ENCODE data around the gene CNTN2.

The CNTN2 gene

DNA sequence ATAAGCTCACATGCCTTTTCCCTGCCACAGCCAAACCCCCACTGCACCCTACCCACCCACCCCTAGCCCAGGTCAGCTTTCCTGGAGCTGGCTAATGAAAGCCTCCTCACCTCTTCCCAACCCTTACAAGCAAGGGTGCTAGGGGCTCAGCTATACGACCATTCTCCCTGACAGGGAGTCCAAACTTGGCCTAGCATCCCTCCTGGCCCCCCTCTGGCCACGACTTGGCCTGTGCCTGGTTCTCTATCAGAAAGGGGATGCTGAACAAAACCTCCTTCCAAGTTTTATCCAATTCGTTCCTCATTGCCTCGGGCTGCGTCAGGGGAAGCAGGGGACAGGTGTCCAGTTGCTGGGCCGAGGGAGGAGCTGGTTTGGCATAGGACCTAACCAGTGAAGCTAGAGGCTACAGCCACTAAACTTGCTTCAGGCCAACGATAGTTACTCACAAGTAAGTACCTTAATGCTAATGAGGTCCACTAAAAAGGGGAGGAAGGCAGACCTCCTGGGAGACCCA lies 32.7 kb downstream of the CNTN2 start:
- FAIRE-seq, result no peak

DNA sequence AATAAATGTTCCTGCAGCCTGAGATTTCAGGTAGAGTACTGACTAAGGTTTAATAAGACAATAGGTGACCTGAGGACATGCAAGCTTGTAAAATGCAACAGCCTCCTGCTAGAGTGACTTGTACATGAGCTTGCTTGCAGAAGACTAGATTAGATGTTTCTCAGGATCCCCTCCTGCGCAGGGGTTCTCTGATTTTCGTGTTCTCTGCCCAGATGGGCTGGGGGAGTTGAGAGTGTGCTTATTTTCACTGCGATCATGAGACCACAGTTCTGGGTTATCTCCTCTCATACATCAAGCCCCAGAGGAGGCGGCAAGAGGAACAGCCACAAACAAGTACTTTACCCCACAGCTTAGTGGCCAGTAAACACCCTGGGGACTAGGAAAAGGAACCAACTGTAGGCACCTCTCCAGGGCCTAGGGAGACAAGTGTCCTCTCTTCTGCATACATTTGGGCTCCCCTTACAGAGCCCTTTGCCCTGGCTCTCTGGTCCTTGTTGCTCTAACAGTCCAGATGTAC lies 33.3 kb downstream of the CNTN2 start:
- FAIRE-seq, result no peak

DNA sequence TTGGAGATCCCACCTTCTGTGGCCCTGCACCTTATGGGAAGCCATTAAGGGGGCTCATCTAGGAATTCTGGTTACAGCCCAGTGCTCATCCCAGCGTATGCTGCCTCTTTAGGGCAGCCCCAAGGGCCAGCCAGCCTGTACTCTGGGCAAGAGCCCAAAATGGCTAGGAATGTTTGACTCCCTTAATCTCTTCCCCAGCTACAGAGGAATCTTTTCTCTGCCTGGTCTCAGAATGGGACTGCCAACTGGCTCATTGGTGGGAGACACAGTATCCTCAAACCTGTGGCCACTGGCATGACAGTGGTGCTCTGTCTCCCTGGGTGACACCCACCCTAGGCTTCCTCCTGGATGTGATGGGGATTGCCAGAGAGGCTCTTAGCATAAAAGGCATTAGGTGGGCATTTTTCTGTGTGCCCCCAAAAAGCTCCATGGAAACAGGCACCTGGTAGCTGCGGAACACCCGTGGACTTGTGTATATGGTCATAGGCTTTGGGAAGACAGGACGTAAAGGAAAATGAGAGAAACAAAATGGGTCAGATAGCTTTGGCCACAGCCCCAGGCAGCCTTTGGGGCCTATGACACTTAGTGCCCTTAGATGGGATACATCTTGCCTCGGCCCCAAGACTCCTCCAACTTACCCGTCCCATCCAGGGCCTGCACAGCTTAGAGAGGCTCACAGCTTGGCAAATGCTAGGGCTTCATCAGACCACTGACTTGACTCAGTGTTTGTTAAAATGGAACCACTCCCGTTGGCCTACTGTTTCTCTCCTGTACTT lies 34.3 kb downstream of the CNTN2 start:
- no peak for FAIRE-seq

DNA sequence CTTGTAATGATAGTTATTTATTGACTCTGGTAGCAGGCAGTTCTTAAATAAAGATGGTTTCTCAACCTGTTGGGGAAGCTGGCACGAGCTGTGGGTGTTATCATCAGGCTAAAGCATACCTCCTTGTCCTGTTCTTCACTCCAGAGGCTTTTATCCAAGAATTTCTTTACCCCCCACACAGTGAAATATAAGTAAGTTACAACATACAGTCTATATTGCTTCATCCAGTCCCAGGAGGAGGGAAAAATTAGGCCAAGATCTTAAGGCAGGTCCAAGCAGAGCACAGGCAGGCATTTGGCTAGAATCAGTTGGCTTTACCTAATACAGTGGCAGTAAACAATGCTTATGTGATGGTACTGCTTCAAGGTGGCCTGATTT lies 34.9 kb downstream of the CNTN2 start:
- no peak for FAIRE-seq

DNA sequence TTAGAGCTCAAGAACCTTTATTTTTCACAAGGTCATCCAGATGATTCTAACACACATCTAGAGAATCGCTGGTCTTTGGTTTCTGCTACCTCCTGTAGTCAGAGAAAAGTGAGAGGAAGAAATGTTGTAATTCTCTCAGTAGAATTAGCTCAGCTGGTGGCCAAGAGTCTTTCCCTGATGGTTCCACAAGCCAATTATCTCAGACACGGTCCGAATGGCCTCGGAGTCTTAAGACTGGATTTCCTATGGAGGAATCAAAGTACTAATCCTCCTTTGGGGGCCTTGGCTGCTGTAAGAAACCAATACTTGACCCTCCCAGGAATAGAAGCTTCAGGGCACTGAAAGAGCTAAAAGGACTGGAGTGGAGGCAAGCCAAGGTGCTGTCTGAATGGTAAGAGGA lies 39.4 kb downstream of the CNTN2 start:
- no peak for FAIRE-seq

DNA sequence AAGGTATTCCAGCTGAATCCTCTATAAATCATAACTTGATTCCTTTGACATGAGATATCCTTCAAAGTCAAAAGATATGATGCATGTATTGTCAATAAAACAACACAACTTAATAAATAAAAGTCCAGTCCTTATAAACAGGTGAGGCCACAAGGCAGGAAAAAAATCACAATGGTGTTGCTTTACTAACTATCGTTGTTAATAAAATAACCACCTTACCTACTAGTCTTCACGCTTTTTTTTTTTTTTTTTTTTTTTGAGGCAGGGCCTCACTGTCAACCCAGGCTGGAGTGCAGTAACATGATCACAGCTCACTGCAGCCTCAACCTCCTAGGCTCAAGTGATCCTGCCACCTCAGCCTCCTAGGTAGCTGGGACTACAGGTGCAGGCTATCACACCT lies 41.3 kb downstream of the CNTN2 start, which contains the start of gene TMEM81:
TMEM81 (minus strand) TSS at position 101 of the 400 bp plus-strand sequence. CDS start 140 bp downstream, outside the sequence.
- FAIRE-seq, result no peak

DNA sequence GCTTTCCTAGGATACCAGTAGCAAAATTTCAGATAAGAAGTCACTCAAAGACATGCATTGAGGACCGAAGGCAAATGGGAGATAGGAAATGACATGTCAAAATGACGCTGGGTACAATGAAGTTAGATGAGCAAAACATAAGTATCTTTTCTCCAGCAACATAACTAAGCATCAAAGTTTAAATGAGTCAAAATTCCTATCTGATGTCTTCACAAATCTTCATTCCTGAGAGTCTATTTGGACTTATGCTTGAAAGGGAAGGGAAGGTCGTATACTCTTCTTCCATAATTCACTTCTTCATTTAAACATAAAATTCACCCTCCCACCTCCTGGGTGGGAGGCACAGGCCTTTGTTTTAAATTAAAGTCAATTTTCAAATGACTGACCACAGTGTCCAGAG lies 45.3 kb downstream of the CNTN2 start:
- FAIRE-seq, result no peak

DNA sequence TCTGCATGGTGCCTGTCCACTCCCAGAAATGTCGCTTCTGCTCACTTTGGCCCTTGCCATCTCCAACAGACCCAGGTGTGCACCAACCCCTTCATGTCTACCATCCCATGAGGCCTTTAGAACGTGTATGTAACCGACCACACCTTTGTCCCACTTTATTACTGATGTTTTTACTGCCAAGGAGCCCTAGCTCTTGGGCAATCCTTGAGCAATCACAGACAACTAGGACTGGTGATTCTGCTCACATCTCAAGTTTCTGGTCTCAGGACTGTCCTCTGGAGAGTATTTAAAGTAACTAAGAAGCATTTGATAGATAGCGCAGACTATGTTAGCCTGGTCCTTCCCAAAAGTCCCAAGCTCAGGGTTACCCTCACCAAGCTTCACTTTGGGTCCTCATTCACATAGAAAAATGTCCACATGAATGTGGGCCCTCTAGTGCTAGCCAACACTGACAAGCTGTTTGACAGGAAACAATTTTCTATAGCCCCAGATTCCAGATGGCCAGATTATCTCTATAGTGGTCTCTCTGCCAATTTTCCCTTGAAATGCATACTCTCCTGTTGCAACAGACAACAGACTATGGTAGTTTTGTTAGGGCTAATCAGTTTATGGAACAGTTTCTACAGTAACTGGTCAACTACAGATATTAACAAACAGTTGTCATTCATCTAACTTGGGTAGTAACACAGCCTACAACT lies 48.2 kb downstream of the CNTN2 start:
- no peak for FAIRE-seq

DNA sequence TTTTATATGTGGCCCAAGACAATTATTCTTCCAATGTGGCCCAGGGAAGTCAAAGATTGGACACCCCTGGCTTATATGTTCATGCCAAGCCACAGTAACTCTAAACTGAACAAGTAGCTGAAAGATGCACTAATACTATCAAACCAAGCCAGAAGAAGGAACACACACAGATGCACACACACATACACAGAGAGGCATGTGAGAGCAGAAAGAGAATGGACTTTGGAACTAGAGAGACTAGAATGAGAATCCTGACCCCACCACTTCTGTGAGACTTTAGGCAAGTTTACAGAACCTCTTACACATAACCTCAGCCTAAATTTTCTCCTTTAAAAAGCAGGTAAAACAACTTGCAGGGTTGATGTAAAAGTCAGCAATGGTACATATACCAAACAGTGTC lies 52.4 kb downstream of the CNTN2 start:
- FAIRE-seq, result no peak

DNA sequence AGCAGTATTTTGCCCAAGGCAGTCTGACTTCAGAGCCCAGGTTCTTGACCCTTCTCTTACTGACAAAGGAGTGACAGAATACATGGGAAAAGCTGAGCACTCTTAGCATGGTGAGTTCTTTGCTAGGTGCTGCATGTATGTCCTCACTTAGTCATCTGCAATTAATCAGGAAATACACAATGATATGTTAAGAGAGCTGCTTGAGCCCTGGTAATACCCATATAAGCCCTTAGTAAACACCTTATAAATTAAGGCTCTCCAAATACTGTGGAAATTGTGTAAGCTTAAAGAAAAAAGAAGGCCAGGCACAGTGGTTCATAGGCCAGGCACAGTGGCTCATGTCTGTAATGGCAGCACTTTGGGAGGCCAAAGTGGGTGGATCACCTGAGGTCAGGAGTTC lies 55.2 kb downstream of the CNTN2 start:
- no peak for FAIRE-seq

DNA sequence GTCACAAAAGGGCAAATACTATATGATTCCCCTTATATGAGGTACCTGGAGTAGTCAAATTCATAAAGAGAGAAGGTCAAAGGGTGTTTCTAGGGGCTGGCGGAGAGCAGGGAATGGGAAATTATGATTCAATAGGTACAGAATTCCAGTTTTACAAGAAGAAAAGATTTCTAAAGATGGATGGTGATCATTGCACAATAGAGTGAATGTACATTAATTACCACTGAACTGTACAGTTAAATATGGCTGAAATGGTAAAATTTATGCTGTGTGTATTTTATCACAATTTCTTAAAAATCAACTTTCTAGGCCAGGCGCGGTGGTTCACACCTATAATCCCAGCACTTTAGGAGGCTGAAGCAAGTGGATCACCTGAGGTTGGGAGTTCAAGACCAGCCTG lies 59.4 kb downstream of the CNTN2 start:
- FAIRE-seq, result no peak

DNA sequence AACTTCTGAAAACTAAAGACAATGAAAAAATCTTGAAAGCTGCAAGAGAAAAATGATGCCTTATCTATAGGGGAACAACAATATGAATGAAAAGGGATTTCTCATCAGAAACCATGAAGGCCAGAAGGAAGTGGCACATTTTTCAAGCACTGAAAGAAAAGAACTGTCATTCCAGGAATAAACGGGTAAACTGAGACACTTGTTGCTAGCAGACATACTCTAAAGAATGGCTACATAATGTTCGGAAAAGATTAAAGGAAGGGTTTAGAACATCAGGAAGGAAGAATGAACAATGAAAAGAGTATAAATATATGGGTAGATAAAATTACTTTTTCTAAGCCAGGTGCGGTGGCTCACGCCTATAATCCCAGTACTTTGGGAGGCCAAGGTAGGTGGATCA lies 64.3 kb downstream of the CNTN2 start:
- FAIRE-seq, result no peak

DNA sequence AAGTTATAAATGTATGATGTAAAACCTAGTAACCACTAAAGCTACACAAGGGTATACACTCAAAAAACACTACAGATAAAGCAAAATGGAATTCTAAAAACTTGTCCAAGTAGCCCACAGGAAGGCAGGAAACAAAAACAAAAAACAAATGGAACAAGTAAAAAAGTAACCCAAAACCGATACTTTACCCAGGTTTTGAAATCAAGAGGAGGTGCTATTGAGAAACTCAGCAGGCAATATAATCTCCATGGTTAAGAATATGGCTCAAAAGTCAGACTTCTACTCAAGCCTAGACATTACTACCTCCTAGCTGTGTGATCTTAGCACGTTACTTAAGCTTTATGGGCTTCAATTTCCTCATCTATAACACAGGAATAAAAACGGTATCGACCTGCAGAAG lies 65.5 kb downstream of the CNTN2 start:
- no peak for FAIRE-seq

DNA sequence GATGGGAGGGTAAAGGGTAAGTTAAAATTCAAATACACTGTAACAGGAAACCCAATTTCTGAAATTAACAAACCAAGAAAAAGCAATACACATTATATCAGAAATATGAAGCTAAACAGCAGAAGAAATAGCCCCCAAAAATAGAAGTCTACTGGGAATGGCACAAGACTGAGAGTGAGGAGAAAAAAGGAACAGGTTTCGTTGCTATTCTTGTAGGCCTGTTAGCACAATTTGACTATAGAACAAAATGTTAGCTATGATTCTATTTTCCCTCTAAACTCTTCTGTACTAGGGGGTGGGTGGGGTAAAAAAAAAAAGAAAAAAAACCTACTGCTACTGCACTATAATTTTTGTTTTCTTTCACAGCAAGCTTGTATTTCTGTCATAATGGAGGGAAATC lies 66.3 kb downstream of the CNTN2 start:
- FAIRE-seq, result no peak

DNA sequence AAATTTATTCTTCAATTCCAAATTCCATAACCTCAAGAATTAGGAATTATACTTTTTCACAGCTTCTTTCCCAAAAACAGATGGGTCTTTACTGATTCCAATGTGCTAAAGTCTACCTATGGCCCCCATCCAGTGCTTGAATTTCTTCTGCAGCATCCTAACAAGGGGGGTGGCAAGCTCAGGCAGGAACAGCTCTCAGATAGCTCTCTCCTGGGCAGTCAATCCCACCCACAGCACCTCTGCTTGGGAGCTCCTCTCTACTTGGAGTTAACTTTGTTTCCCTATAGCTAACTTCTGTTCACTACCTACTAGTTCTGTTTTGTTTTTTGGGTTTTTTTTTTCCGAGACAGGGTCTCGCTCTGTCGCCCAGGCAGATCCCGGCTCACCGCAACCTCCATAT lies 66.7 kb downstream of the CNTN2 start:
- FAIRE-seq, result no peak

DNA sequence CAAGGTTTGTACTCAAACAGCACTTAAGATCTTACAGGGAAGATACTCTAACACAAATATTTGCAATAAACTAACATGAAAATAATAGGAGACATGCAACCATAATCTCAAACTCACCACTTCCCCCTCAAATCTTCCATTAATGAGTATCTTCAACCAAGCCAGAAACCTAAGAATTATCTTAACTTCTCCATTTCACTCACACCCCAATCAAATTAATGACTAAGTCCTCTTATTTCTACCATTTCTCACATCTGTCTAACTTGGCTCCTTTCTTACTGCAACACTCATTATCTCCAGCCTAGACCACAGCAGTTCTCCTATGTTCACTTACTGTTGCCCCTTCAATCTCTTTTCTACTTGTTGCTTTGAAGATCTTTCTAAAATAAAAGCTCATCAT lies 68.3 kb downstream of the CNTN2 start:
- no peak for FAIRE-seq

DNA sequence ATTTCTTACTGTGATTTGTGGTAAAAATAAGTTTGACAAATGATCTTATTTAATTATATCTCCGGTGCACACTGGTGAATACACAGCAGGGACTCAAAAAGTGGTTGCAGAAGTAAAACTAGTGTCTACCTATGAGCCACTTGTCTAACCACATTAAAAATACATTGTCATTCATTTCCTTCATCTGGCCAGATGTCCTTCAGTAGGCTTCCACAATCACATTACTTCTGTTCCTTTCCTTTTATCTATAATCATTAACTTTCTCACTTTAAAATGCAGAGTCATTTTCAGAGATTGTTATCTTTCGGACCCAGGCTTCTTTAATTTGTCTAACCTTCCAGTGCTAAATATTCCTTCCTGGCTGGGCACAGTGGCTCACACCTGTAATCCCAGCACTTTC lies 75.7 kb downstream of the CNTN2 start:
- FAIRE-seq, result no peak

DNA sequence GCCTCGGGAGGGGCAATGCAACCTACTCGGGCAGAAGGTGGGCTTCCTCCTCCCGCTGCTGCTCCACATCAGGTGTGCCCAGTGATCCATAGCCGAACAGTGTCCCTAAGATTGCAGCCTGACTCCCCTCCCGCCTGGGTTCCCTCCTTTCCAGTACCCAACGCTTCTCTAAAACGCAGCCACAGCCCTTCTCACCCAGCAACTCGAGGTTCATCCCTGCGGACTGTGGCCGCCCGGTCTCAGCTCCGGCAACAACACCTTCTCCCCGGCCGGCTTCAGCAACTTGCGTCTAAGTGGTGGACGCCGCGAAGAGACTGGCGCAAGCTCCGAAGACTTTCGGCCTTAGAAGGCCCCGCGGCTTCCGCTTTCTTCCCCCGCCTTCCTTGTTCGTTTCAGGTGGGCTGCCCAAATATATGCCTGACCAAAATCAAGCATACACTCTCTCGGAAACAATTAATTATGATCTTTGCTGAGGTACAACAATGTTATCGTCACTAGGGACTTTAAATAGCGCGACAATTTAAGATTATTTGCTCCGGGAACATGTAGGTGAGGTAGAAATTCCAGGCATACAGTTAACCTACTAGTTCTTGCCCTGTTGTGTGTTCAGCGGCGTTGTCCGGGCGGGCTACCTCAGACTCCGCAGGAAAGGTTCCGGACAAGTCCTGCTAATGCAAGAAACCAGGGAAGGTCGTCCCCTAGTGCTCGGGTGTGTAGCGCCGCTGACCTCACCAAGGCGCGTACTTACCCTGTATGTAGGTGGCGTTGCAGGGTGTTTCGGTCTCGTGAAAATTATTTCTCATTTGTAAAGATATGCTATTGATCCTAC lies 78.9 kb downstream of the CNTN2 start, which contains the start of gene RBBP5:
RBBP5 (minus strand) TSS at position 319 of the 829 bp plus-strand sequence; CDS start at position 214, 105 bp downstream.
- FAIRE-seq, result peak; percentile 84

DNA sequence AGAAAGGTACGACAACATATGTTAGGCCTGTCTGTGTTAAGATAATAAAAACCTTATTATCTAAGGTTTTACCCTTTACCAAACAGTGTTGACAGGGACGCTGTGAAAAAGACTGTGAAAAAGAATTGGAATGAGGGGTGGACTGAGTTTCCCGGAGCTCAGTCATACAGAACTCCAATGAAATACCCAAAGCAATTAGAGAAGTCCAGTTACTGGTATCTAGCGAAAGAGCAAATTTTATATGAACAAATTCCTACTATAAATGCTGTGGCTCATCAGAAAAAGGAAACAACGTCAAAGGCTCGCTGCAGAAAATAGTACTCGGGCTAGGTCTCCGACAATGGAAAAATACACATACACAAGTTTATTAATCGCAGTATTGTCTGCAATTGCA lies 79.5 kb downstream of the CNTN2 start:
- no peak for FAIRE-seq

DNA sequence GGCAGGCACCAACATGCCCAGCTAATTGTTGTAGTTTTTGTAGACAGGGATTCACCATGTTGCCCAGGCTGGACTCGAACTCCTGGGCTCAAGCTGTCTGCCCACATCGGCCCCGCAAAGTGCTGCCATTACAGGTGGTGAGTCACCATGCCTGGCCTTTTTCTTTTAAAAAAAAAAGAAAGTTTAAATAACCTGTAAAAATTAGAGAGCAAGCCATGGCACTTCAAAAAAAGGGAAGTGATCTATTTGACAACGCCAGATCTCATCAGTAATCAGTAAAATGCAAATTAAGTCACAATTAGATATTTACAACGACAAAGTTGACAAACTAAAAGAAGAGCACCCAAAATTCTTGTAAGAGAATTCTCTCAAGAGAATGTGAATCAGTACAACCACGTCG lies 81.7 kb downstream of the CNTN2 start:
- no peak for FAIRE-seq

DNA sequence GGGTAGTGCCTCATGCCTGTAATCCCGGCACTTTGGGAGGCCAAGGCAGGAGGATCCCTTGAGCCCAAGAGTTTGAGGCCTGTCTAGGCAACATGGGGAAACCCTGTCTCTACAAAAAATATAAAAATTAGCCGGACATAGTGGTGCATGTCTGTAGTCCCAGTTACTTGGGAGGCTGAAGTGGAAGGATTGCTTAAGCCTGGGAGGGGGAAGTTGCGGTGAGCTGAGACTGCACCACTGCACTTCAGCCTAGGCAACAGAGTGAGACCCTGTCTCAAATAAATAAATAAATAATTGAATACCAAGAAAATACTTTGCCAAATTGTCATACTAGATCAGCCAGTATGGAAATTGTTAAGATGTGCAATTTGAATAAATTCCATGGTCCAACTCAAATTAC lies 84.6 kb downstream of the CNTN2 start:
- no peak for FAIRE-seq

All from A204.1 (cell line).